ENCODE measurements around the gene ST3GAL4. TPM values are rescaled to one million over a fixed set of nuclear protein-coding genes. Genes with fewer than 3 reads are reported as not detected.

Gene ST3GAL4
- total RNA-seq, 1 experiment from 2014 or later, result 13.1 TPM

GRCh38 chr11:126357969-126358762, 2.7 kb downstream of the ST3GAL4 start:
- TF ChIP-seq ELF1 (IDR thresholded peaks at IDR 0.05; ENCODE audit: borderline replicate concordance, low read depth) (no peak), TCF7L2 (IDR thresholded peaks at IDR 0.05; ENCODE audit: borderline replicate concordance, extremely low read depth, insufficient read depth, insufficient read length) (no peak), POLR2A (IDR thresholded peaks at IDR 0.05; ENCODE audit: borderline replicate concordance, extremely low read depth, insufficient read depth, insufficient read length) (no peak), CEBPB (IDR thresholded peaks at IDR 0.05; ENCODE audit: low read depth) (no peak)
- H3K4me1 ChIP-seq (ENCODE audit: control insufficient read depth in 1 of 2, insufficient read depth in 2 of 2, low read length in 2 of 2), result peaks cover 20 to 45% of the 10 kb centered on the region in 2 experiments
- no peaks in the 10 kb centered on the region for H3K27me3 ChIP-seq (ENCODE audit: insufficient read depth, low read length)
- no peak overlapping the region for H2AFZ ChIP-seq (ENCODE audit: low read depth, low read length, poor library complexity, severe bottlenecking)
- no peak overlapping the region for H3K9ac ChIP-seq (ENCODE audit: low read length)
- no peak for ATAC-seq
- H3K9me2 ChIP-seq (ENCODE audit: insufficient read depth), result no peaks in the 10 kb centered on the region
- H3K36me3 ChIP-seq (ENCODE audit: control insufficient read depth in 1 of 2, insufficient read depth in 2 of 2, low read length in 2 of 2), result no peaks in the 10 kb centered on the region
- ChIA-PET CTCF (no interaction called here), RAD21 (ENCODE audit: low non-redundant PET in 1 of 2, low total read pairs in 2 of 2, uncharacterized antibody in 2 of 2, unreplicated experiment in 2 of 2) (no interaction called here), POLR2A (no interaction called here)
- H3K79me2 ChIP-seq (ENCODE audit: insufficient read depth, low read length), result peaks cover 10% of the 10 kb centered on the region; the same call in 1 of the 2 replicates
- no TSS peak for BruUV-seq (replicated peaks)
- no peaks in the 10 kb centered on the region for H3K9me3 ChIP-seq (ENCODE audit: control insufficient read depth in 1 of 2, insufficient read depth in 1 of 2, low read depth in 1 of 2, low read length in 2 of 2)
- no peaks in the 10 kb centered on the region for H4K20me1 ChIP-seq (ENCODE audit: insufficient read depth)
- H3K4me2 ChIP-seq (ENCODE audit: low read length), result no peak overlapping the region
- no peak overlapping the region for H3K4me3 ChIP-seq (replicated peaks in 1 of 2; ENCODE audit: low read depth in 1 of 2, low read length in 2 of 2)
- no peak for DNase-seq (ENCODE audit: low read depth, low spot score)
- intact Hi-C loops (cut with micrococcal nuclease), result no loop called here
- no peak overlapping the region for H3K27ac ChIP-seq (ENCODE audit: low read depth, low read length)

DNA sequence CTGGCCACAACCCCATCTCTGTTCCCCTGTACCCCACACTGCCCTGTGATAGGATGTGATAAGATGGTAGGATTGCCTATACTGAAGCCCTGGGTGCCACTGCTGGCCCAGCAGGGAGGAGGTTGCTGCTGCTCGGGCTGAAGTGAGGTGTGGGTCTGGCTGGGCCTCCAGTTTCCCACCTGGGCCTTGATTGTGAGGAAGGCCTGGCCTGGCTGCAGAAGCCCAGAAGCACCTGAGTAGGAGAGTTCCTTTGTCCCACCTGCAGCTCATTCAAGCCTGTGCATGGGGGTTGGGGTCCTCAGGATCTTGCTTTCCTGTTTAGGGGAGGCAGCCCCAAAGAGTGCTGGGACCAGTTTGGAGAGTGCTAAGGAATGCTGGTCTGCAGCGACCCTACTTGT, 3.3 kb downstream of the ST3GAL4 start:
- intact Hi-C loops (cut with micrococcal nuclease), result no loop called here
- H3K79me2 ChIP-seq (ENCODE audit: insufficient read depth, low read length), result peaks cover 10% of the 10 kb centered on the region; the same call in 1 of the 2 replicates
- no peak overlapping the region for H3K27ac ChIP-seq (ENCODE audit: low read depth, low read length)
- no peaks in the 10 kb centered on the region for H3K36me3 ChIP-seq (ENCODE audit: control insufficient read depth in 1 of 2, insufficient read depth in 2 of 2, low read length in 2 of 2)
- no peak for DNase-seq (ENCODE audit: low read depth, low spot score)
- H3K9me2 ChIP-seq (ENCODE audit: insufficient read depth), result no peaks in the 10 kb centered on the region
- H3K4me1 ChIP-seq (ENCODE audit: control insufficient read depth in 1 of 2, insufficient read depth in 2 of 2, low read length in 2 of 2), result peaks cover 14 to 39% of the 10 kb centered on the region in 2 experiments
- ATAC-seq, result no peak
- H3K4me2 ChIP-seq (ENCODE audit: low read length), result no peak overlapping the region
- no peak overlapping the region for H2AFZ ChIP-seq (ENCODE audit: low read depth, low read length, poor library complexity, severe bottlenecking)
- ChIA-PET CTCF (interaction anchor here (0.8 kb wide), 1 partner anchor 122 kb away, joined by 3 read pairs; no protein-coding TSS in a partner anchor), POLR2A (no interaction called here), RAD21 (ENCODE audit: low non-redundant PET in 1 of 2, low total read pairs in 2 of 2, uncharacterized antibody in 2 of 2, unreplicated experiment in 2 of 2) (no interaction called here)
- H4K20me1 ChIP-seq (ENCODE audit: insufficient read depth), result no peaks in the 10 kb centered on the region
- no TSS peak for BruUV-seq (replicated peaks)
- H3K27me3 ChIP-seq (ENCODE audit: insufficient read depth, low read length), result no peaks in the 10 kb centered on the region
- H3K9me3 ChIP-seq (ENCODE audit: control insufficient read depth in 1 of 2, insufficient read depth in 1 of 2, low read depth in 1 of 2, low read length in 2 of 2), result no peaks in the 10 kb centered on the region
- H3K4me3 ChIP-seq (replicated peaks in 1 of 2; ENCODE audit: low read depth in 1 of 2, low read length in 2 of 2), result no peak overlapping the region
- H3K9ac ChIP-seq (ENCODE audit: low read length), result no peak overlapping the region
- TF ChIP-seq EZH2 (IDR thresholded peaks at IDR 0.05) (no peak), RAD21 (IDR thresholded peaks at IDR 0.05; ENCODE audit: low read depth) (no peak), POLR2A (IDR thresholded peaks at IDR 0.05; ENCODE audit: borderline replicate concordance, extremely low read depth, insufficient read depth, insufficient read length) (no peak), CEBPB (IDR thresholded peaks at IDR 0.05; ENCODE audit: low read depth) (no peak), EGR1 (IDR thresholded peaks at IDR 0.05; ENCODE audit: low read depth) (no peak)
- TF ChIP-seq, protein P1, sequence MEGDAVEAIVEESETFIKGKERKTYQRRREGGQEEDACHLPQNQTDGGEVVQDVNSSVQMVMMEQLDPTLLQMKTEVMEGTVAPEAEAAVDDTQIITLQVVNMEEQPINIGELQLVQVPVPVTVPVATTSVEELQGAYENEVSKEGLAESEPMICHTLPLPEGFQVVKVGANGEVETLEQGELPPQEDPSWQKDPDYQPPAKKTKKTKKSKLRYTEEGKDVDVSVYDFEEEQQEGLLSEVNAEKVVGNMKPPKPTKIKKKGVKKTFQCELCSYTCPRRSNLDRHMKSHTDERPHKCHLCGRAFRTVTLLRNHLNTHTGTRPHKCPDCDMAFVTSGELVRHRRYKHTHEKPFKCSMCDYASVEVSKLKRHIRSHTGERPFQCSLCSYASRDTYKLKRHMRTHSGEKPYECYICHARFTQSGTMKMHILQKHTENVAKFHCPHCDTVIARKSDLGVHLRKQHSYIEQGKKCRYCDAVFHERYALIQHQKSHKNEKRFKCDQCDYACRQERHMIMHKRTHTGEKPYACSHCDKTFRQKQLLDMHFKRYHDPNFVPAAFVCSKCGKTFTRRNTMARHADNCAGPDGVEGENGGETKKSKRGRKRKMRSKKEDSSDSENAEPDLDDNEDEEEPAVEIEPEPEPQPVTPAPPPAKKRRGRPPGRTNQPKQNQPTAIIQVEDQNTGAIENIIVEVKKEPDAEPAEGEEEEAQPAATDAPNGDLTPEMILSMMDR (IDR thresholded peaks at IDR 0.05 in 2 of 3, conservative IDR thresholded peaks at IDR 0.05 in 1 of 3; ENCODE audit: borderline replicate concordance in 1 of 3, insufficient read depth in 1 of 3, low read depth in 2 of 3, low read length in 2 of 3), result no peak

All from HCT116 (cell line).